B cell (primary cell): ENCODE results near the gene NEGR1.

Source experiments
- CTCF ChIP-seq: fragments of 200-600 bp; IDR thresholded peaks from one replicate; pipeline ENCODE4 v1.8.0; 2022; ENCODE audit warnings: antibody characterized with exemption, mild to moderate bottlenecking
- EZH2 ChIP-seq: IDR thresholded peaks from 2 replicates; pipeline ENCODE4 v1.6.1; 2012; ENCODE audit warnings: borderline replicate concordance, low read depth, mild to moderate bottlenecking, moderate library complexity, low read length; ENCODE audit not compliant: insufficient read depth, poor library complexity, severe bottlenecking

GRCh38 chr1:71919811-71920509 lies 362.4 kb downstream of the NEGR1 start:
- no peak for TF ChIP-seq CTCF
- TF ChIP-seq EZH2, result no peak
